ENCODE data around the gene TMED1.
A peak's percentile ranks its signal among the peaks of the same experiment; 100 is the strongest.
"Not testable (repeated sequence)": the region's sequence is repeated elsewhere in the genome, so short reads cannot be mapped to it uniquely, and the experiment has no call there.

TMED1 gene, protein sequence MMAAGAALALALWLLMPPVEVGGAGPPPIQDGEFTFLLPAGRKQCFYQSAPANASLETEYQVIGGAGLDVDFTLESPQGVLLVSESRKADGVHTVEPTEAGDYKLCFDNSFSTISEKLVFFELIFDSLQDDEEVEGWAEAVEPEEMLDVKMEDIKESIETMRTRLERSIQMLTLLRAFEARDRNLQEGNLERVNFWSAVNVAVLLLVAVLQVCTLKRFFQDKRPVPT

GRCh38 chr19:10835754-10836478, at the start of gene TMED1:
TSS of gene TMED1 (minus strand) at chr19:10836212. CDS start at chr19:10836191, 21 bp downstream.
- DNase-seq (ENCODE audit: low spot score) (peak; percentile 95), FAIRE-seq (no peak)

GRCh38 chr19:10885201-10886169, 49.5 kb upstream of the TMED1 start:
- no peak for DNase-seq (ENCODE audit: low spot score)
- FAIRE-seq = no peak

GRCh38 chr19:10884274-10884673, 48.3 kb upstream of the TMED1 start:
- FAIRE-seq = no peak

GRCh38 chr19:10882108-10882457, 46.1 kb upstream of the TMED1 start:
- no peak for FAIRE-seq
- no peak for DNase-seq (ENCODE audit: low spot score)

More at GRCh38 chr19:10884274-10884673, 48.3 kb upstream of the TMED1 start:
- DNase-seq (ENCODE audit: low spot score) = no peak

DNA sequence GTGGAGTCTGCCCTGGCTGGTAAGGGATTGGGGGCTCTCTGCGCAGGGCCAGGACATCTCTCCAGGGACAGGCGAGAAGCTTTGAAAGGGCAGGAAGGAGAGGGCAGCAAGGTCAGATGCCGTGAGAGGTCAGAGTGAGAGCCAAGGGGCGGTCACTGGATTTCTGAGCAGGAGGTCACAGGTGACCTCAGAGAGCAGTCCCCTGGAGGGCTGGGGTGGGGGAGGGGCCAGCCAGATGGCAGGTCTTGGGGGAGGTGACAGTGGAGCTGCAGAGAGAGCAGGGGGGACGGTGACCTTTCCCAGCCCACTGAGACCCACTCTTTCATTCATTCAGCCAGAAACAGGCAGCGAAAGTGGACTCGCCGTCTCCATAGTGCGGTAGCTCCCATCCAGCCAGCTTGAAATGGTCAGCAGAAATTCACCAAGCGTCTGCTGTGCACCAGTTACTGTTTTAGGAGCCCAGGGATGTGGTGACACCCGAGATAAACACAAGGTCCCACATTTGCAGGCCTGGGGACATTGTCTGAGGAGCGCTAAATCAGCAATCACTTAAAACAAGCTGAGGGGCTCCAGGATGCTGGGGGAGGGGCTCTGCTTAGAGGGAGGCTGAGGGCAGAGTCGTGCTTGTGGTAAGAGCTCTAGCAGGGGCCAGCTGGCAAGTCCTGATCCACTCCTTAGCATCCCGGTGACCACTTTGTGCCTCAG, 45.5 kb upstream of the TMED1 start:
- DNase-seq (ENCODE audit: low spot score) = no peak
- FAIRE-seq = no peak

- DNase-seq (ENCODE audit: low spot score) = no peak
- no peak for FAIRE-seq
Observed at GRCh38 chr19:10878253-10878652, 42.2 kb upstream of the TMED1 start.

DNA sequence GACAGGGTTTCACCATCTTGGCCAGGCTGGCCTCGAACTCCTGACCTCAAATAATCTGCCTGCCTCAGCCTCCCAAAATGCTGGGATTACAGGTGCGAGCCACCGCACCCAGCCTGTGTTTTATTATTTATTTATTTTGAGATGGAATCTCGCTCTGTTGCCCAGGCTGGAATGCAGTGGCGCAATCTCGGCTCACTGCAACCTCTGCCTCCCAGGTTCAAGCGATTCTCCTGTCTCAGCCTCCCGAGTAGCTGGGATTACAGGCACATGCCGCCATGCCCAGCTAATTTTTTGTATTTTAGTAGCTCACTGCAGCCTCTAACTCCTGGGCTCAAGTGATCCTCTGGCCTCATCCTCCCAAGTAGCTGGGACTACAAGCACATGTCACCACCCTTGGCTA, 41.6 kb upstream of the TMED1 start:
- not testable (repeated sequence) for FAIRE-seq; DNase-seq (ENCODE audit: low spot score)

DNA sequence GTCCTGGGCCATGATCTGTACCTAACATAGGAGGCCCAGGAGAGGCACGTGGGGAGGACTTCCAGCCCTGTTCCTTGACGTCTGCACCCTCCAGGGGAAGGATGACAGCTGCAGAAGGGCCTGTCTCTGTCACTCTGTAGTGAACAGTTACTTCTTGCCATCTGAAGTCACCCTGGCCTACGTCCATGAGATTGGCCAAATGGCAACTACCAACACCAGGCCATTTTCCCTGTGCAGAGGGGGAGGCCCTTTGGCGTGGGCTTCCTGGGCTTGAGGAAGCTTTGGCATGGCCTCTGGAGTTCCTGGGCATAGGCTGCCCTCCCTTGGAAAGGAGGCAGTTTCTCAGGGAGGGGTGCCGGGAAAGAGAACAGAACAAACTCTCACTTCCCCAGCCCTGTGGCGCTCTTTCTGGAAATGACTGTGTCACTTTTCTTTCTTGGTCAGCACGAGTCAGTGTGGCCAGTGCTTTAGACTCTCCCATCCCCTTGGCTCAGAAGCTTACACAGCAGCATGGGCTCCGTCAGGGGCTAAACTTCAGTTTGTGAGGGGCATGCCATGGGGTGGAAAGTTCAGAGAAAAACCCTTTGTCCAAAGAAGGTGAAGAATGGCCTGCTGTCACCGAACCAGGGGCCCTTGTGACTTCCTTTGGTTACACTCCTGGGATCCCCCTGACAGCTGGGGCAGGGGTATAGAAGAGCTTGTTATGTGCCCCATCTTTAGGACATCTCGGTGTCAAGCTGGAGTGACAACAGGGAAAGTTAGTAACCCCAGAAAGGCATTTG, 40.6 kb upstream of the TMED1 start:
- no peak for FAIRE-seq
- no peak for DNase-seq (ENCODE audit: low spot score)

DNA sequence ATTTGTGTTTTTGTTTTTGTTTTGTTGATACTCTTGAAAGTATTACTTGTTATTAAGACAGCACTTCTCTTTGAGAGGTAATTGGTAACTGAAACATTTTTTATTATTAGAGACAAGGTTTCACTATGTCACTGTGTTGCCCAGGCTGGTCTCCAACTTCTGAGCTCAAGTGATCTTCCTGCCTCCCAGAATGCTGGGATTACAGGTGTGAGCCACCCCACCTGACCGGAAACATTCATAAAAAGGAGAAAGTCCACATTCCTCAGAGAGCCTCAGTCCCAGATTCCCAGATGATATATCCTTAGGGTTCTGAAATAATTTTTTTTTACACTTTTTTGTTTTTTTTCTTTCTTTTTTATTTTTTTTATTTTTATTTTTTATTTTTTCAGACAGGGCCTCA, 38.0 kb upstream of the TMED1 start:
- FAIRE-seq (no peak), DNase-seq (ENCODE audit: low spot score) (no peak)

- FAIRE-seq (no peak), DNase-seq (ENCODE audit: low spot score) (no peak)
Observed at GRCh38 chr19:10872546-10873107, 36.6 kb upstream of the TMED1 start.

GRCh38 chr19:10871711-10872545, 35.9 kb upstream of the TMED1 start:
- FAIRE-seq (no peak), DNase-seq (ENCODE audit: low spot score) (no peak)

DNA sequence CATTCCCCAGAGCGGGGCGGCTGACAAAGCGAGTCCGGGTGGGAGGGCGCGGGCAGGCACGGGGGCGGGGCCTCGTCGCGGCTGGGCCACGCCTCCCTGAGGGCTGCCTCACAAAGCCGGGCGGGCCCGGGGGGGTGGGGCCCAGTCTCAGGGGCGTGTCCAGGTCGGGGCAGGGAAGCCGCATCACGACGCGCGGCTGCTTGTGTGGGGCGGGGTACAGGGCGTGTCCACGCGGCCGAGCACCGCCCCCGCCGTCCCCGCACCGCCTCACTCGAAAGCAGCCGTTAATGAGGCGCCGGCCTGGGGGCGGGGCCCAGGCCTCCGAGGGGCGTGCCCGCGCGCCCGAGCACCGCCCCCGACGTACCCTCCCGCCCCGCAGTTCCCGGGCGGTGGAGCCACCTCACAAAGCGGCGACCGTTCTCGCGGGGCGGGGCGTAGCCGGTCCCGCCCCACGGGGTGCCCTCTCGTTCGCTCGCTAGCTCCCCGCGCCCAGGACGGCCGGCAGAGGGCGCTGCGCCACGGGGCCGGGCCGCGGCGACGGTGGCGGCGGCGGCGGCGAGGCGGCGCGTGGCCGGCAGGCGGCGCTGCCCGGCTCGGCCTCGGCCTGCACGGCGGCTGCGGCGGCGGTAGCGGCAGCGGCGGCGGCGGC, 35.1 kb upstream of the TMED1 start, which contains the start of gene CARM1:
TSS of gene CARM1 (plus strand) at position 599 of the 649 bp plus-strand sequence. CDS start 150 bp downstream, outside the sequence.
- FAIRE-seq (no peak), DNase-seq (ENCODE audit: low spot score) (peak; percentile 97)

DNA sequence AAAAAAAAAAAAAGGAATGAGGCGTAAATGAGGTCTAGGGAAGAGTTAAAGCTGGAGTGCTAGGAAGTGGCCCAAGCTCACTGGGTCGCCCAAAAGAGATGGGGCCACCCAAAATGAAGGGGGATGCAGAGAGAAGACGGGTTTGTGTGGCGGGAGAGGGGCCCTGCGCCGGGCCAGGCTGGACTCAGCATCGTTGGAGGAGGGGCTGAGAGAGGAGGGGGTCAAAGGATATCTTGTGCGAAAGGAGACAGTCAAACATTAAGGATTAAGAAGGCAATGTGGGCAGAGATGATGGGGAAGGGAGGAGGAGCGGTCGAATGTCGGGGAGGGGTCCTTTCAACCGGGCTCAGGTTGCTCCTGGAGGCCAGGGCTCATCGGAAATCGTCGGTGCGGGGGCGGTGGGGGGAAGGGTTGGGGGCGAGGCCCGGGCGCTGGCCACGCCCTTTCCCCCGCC, 34.5 kb upstream of the TMED1 start:
- DNase-seq (ENCODE audit: low spot score) (no peak), FAIRE-seq (no peak)

DNA sequence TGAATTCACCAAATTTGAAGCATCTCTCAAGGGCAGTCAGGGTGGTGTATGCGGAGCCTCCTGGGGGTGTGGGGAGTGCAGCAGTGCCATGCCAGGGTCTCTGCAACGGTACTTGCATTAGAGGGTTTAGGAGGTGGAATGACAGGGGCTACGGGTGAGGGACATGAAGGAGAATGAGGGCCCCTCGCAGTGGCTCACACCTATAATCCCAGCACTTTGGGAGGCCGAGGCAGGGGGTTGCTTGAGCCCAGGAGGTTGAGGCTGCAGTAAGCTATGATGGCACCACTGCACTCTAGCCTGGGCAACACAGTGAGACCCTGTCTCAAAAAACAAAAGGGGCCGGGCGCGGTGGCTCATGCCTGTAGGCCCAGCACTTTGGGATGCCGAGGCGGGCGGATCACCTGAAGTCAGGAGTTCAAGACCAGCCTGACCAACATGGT, 33.9 kb upstream of the TMED1 start:
- DNase-seq (ENCODE audit: low spot score); FAIRE-seq: not testable (repeated sequence)

DNA sequence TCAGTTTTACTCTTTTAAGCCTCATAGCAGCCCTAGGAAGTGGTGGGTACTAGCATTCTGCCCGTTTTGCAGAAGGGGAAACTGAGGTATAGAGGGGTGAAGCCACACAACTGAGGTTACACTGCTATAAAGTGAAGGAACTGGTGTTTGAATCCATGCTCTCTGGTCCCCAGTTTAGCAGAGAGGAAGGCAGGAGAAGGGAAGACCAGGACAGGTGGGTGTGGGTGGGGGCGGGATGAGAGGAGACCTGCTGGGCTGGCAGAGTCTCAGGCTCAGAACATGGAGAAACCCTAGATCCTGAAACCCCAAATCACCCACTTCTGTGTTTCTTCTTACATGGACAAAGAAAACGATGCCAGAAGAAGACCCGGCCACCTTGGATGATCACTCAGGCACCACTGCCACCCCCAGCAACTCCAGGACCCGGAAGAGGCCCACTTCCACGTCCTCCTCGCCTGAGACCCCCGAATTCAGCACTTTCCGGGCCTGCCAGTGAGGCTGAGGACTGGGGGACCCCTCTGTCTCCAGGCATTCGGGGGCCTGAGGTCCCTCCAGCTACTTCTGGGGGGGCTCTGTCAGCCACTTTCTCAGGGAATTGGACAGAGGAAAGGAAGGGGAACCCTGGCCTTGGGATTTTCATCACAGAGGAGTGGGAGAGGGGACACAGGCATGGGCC, 33.0 kb upstream of the TMED1 start:
- FAIRE-seq (no peak), DNase-seq (ENCODE audit: low spot score) (no peak)

DNA sequence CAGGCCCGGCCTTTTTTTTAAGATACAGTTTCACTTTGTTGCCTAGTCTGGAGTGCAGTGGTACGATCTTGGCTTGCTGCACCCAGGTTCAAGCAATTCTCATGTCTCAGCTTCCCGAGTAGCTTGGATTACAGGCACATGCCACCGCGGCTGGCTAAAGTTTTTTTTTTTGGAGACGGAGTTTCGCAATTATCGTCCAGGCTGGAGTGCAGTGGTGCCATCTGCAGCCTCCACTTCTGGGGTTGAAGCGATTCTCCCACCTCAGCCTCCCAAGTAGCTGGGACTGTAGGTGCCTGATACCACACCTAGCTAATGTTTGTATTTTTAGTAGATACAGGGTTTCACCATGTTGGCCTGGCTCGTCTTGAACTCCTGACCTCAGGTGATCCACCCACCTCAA, 30.5 kb upstream of the TMED1 start:
- DNase-seq (ENCODE audit: low spot score) (no peak), FAIRE-seq (no peak)

- FAIRE-seq = no peak
- peak; percentile 75 for DNase-seq (ENCODE audit: low spot score)
Observed at GRCh38 chr19:10864538-10864899, 28.5 kb upstream of the TMED1 start.
